Osteocyte (in vitro differentiated cells): Measurements from ENCODE around the gene VWCE. TPM values are rescaled to one million over a fixed set of nuclear protein-coding genes. Genes with fewer than 3 reads are reported as not detected.
A peak's percentile ranks its signal among the peaks of the same experiment; 100 is the strongest.

Experiments used
- DNase-seq: peaks from one replicate; pipeline ENCODE4 v3.0.0; 2021; ENCODE audit warnings: mixed read lengths; ENCODE audit not compliant: unreplicated experiment; ENCODE audit errors: extremely low spot score
- H3K27ac Mint-ChIP-seq: one replicate; pipeline ENCODE4 v1.8.0; 2021; ENCODE audit warnings: mild to moderate bottlenecking, mixed read lengths; ENCODE audit not compliant: unreplicated experiment
- H3K27me3 Mint-ChIP-seq: one replicate; pipeline ENCODE4 v1.8.0; 2021; ENCODE audit warnings: mixed read lengths; ENCODE audit not compliant: unreplicated experiment
- H3K36me3 Mint-ChIP-seq: one replicate; pipeline ENCODE4 v1.8.0; 2021; ENCODE audit warnings: mixed read lengths; ENCODE audit not compliant: unreplicated experiment
- H3K4me1 Mint-ChIP-seq: one replicate; pipeline ENCODE4 v1.8.0; 2021; ENCODE audit warnings: mixed read lengths; ENCODE audit not compliant: unreplicated experiment
- H3K4me3 Mint-ChIP-seq: one replicate; pipeline ENCODE4 v1.8.0; 2021; ENCODE audit warnings: mild to moderate bottlenecking, moderate library complexity, mixed read lengths; ENCODE audit not compliant: unreplicated experiment
- H3K9me3 Mint-ChIP-seq: one replicate; pipeline ENCODE4 v1.8.0; 2021; ENCODE audit warnings: mixed read lengths; ENCODE audit not compliant: unreplicated experiment
- CTCF ChIP-seq: fragments of 200-600 bp; sonication (generic); IDR thresholded peaks from 2 replicates; pipeline ENCODE4 v1.5.0; 2021; ENCODE audit warnings: antibody characterized with exemption, mild to moderate bottlenecking, moderate library complexity
- long read RNA-seq: library from polyadenylated mRNA; unstranded; transcript quantifications from one replicate; pipeline ENCODE4 v2.0.0, GENCODE V29; 2021
- total RNA-seq: library from RNA; stranded (reverse); gene quantifications from 2 replicates; pipeline ENCODE4 v1.2.1, GENCODE V29; 2021

Gene VWCE
- 8.8 and 10.7 TPM in 2 replicates for total RNA-seq
- long read RNA-seq, partial matches to known transcripts = 1 of 1 reads
- long read RNA-seq, other reads (novel, unspliced or antisense) = 0 of 1 reads

- Mint-ChIP-seq H3K27me3 (no peaks in the 10 kb centered on the region), H3K9me3 (no peaks in the 10 kb centered on the region), H3K4me1 (peaks cover 47% of the 10 kb centered on the region), H3K36me3 (peaks cover 11% of the 10 kb centered on the region), H3K4me3 (peak within 1 kb of the TSS; percentile 78), H3K27ac (peak within 1 kb of the TSS; percentile 44)
- peak; percentile 86 for DNase-seq
- TF ChIP-seq CTCF = peak; percentile 34
These were observed at the start of gene VWCE for GRCh38 chr11:61294717-61295595. TSS of gene VWCE (minus strand) at chr11:61295316. CDS start at chr11:61295037, 279 bp downstream.

- peaks cover 10% of the 10 kb centered on the region for H3K36me3 Mint-ChIP-seq
- no peaks in the 10 kb centered on the region for H3K27me3 Mint-ChIP-seq
- H3K27ac Mint-ChIP-seq = no peak overlapping the region
- TF ChIP-seq CTCF = no peak
- peaks cover 2% of the 10 kb centered on the region for H3K4me1 Mint-ChIP-seq
- no peaks in the 10 kb centered on the region for H3K9me3 Mint-ChIP-seq
- no peak overlapping the region for H3K4me3 Mint-ChIP-seq
- DNase-seq = no peak
These were observed 49.0 kb upstream of the VWCE start for GRCh38 chr11:61343792-61344745.

- Mint-ChIP-seq H3K36me3 (peaks cover 10% of the 10 kb centered on the region), H3K9me3 (no peaks in the 10 kb centered on the region), H3K4me1 (peaks cover 2% of the 10 kb centered on the region), H3K27me3 (no peaks in the 10 kb centered on the region), H3K27ac (no peak overlapping the region), H3K4me3 (no peak overlapping the region)
- TF ChIP-seq CTCF = no peak
- no peak for DNase-seq
These were observed 47.2 kb upstream of the VWCE start for GRCh38 chr11:61342207-61342803.

GRCh38 chr11:61341706-61342105 lies 46.6 kb upstream of the VWCE start:
- no peak for TF ChIP-seq CTCF
- H3K27me3 Mint-ChIP-seq = no peaks in the 10 kb centered on the region
- H3K4me3 Mint-ChIP-seq = no peak overlapping the region
- H3K27ac Mint-ChIP-seq = no peak overlapping the region
- H3K4me1 Mint-ChIP-seq = peaks cover 2% of the 10 kb centered on the region
- no peaks in the 10 kb centered on the region for H3K9me3 Mint-ChIP-seq
- no peak for DNase-seq
- H3K36me3 Mint-ChIP-seq = peaks cover 10% of the 10 kb centered on the region
